GM21786 (cell line): ENCODE results near the gene RNU7-1.

ENCODE experiments used
- ATAC-seq: cut with Tn5 transposase; IDR thresholded peaks from one replicate; pipeline ENCODE4 v1.9.1; 2021; ENCODE audit not compliant: unreplicated experiment

Gene RNU7-1

GRCh38 chr12:6917491-6918231 is 26.0 kb upstream of the RNU7-1 start:
- no peak for ATAC-seq

DNA sequence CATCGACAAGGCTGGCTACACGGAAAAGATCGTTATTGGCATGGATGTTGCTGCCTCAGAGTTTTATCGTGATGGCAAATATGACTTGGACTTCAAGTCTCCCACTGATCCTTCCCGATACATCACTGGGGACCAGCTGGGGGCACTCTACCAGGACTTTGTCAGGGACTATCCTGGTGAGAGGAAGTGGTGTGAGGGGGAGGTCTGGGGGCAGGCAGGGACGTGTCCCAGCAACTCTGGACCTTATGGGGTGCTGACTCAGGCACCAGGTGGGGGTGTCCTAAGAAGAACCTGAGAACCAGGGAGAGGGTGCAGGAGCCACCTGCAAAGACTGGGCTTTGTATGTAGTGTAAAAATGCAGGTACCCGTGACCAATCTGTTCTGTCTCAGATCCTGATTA is 24.0 kb upstream of the RNU7-1 start:
- no peak for ATAC-seq

DNA sequence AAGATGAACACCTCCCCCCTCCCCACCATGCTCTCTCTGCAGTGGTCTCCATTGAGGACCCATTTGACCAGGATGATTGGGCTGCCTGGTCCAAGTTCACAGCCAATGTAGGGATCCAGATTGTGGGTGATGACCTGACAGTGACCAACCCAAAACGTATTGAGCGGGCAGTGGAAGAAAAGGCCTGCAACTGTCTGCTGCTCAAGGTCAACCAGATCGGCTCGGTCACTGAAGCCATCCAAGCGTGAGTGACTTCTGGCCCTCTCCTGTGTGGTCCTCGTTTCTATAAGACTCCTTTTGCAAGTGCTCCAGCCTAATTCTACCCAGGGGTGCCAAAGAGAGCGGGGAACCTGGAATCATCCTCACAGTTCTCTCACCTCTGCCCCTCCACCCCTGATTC is 22.1 kb upstream of the RNU7-1 start:
- no peak for ATAC-seq

GRCh38 chr12:6921996-6922946 is 21.3 kb upstream of the RNU7-1 start:
- ATAC-seq = no peak

GRCh38 chr12:6923003-6923732 is 20.4 kb upstream of the RNU7-1 start:
- ATAC-seq = no peak

GRCh38 chr12:6923851-6924250 is 19.8 kb upstream of the RNU7-1 start:
- no peak for ATAC-seq

DNA sequence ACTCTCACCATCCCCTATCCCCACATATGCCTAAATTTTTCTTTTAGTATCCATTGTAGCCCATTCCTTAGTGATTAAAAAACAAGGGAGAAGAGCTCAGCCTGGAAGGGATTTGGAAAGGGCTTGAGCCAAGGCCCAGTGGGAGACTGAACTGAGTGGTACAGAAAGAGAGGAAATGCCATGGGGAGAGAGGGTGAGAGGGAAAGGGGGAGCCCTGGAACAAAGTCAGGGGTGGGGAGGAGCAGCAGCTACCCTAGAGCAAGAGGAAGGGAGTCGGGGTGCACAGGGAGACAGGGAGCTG is 18.4 kb upstream of the RNU7-1 start:
- ATAC-seq = no peak

GRCh38 chr12:6925540-6926279 is 17.9 kb upstream of the RNU7-1 start:
- ATAC-seq = no peak

GRCh38 chr12:6927379-6928021 is 16.1 kb upstream of the RNU7-1 start, which contains the start of gene ATN1:
ATN1 (plus strand) TSS chr12:6927959; CDS start chr12:6934002, 6,043 bp downstream.
- no peak for ATAC-seq

DNA sequence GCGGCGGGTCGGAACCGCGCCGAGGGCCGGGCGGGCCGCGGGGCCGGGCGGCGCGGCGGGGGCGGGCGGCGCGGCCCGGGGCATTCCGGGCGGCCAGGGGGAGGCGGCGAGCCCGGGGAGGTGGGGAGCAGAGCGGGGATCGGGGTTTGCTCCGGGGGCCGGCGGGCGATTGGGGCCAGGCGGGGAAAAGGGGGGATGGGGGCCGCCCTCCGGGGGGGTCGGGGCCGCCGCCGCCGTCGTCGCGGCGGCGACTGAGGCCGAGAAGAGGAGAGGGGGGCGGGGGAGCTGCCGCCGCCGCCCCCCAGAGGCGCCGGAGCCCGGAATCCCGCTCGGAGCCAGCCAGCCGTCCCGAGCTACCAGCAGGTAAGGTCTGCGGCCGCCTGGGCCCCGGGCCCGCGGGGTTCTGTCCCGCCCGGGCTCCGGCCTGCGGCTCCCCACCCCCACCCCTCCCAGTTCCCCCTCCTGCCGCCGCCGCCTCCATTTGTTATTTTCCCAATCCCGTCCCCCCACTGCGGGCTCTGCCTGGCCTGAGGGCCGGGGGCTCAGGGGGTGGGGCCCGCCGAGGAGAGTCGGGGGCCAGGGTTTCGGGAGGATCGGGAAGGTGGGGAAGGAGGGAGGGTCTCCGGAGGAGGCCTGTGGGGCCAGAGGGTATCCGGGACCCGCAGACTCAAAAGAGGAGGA is 15.5 kb upstream of the RNU7-1 start:
- ATAC-seq = no peak

DNA sequence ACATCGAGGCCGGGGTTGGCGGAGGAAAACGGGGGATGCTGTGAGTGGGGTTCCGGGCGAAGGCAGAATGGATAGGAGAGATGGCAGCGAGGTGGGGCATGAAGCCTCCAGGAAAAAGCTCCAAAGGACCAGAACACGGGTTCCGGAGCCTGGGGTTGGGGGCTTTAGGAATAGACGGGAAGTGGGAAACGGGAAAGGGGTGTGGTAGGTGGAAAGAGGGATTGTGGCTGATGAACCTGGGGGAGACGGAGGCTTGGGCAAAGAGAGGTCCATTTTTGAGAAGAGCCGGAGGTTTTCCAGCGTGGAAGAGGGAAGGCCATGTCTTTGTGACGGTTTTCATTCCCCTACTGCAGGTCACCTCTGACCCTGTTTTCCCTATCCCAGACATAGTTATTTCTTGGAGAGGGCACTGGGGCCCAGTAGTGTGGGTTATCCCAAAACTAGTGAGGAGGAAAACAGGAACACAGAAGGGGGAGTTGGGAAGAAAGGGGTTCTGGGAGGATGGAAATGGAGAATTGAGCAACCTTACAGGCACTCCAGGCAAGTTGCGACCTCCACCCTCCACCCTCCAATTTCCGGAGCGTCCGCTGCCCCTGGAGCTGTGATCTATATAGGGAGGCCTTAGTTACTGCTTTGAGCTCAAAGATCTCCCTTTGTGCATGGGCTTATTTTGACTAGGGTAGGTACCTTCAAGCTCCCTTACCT is 14.8 kb upstream of the RNU7-1 start:
- ATAC-seq = no peak

GRCh38 chr12:6929466-6930452 is 13.9 kb upstream of the RNU7-1 start:
- ATAC-seq = no peak

GRCh38 chr12:6932766-6933165 is 10.8 kb upstream of the RNU7-1 start:
- ATAC-seq = no peak

DNA sequence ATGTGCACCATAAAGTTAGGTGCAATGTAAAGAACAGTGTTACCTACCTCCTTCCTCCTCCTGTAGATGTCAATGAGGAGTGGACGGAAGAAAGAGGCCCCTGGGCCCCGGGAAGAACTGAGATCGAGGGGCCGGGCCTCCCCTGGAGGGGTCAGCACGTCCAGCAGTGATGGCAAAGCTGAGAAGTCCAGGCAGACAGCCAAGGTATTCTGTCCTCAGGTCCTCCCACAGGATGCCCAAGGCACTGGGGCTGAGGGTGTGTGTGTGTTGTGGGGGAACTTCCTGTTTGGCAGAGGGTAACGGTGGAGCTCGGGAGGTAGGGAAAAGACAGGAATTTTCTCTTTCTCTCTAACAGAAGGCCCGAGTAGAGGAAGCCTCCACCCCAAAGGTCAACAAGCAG is 9.5 kb upstream of the RNU7-1 start:
- no peak for ATAC-seq

- ATAC-seq = no peak
Observed at GRCh38 chr12:6935371-6936193, 8.0 kb upstream of the RNU7-1 start.

- no peak for ATAC-seq
Observed at GRCh38 chr12:6936194-6936635, 7.4 kb upstream of the RNU7-1 start.
